ENCODE measurements around the gene NDUFS5.
"Not testable (repeated sequence)": the region's sequence is repeated elsewhere in the genome, so short reads cannot be mapped to it uniquely, and the experiment has no call there.

Gene NDUFS5

DNA sequence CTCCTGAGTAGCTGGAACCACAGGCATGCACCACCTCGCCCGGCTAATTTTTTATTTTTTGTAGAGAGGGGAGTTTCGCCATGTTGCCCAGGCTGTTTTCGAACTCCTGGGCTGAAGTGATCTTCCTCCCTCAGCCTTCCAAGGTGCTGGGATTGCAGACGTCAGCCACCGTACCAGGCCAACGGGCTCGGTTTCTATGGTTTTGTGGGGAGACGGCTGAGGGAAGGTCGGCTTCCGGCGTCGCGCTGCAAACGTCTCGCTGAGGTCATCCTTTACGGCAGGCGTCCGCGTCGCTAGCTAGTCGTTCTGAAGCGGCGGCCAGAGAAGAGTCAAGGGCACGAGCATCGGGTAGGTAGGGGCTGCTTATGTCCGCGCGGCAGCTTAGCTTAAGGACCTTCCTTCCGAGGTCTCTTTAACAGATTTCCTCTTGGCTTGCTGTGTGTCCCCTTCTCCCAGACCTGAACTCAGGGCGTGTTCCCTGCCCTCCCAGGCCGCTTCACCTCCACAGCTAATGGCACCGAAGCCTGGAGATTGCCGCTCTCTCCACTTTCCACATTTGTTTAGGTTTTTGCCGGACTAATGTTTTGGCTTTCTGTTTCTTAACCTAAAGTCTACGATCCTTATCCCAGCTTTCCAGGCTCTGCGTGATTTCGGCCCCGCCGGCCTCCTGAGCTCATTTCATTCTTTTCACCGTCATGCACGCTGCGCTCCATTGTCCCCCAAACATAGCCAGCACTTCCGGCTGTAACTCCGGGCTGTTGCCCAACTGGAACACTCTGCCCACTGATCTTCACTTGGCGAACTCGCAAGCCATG is at the start of gene NDUFS5:
Gene NDUFS5, plus strand, starts transcription at position 300 of the 815 bp plus-strand sequence. CDS start 2,375 bp downstream, outside the sequence.
- DNase-seq (ENCODE audit: low spot score): peak; percentile 87

DNA sequence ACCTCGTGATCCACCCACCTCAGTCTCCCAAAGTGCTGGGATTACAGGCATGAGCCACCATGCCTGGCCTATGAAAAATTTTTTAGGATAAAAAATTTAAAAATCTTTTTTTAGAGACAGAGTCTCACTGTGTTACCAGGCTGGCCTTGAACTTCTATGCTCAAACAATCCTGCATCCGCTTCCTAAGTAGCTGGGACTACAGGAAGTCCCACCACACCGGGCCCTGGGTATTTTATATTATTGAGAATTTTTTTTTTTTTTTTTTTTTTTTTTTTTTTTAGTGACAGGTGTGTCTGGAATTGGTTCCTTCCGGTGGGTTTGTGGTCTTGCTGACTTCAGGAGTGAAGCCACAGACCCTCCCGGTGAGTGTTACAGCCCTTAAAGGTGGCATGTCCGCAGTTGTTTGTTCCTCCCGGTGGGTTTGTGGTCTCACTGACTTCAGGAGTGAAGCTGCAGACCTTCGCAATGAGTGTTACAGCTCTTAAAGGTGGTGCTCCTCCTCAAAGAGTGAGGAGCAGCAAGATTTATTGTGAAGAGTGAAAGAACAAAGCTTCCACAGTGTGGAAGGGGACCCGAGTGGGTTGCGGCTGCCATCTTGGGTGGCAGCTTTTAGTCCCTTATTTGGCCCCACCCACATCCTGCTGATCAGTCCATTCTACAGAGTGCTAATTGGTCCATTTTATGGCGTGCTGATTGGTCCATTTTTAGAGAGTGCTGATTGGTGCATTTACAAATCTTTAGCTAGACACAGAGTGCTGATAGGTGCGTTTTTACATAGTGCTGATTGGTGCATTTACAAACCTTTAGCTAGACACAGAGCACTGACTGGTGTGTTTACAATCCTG is 48.5 kb upstream of the NDUFS5 start:
- not testable (repeated sequence) for DNase-seq (ENCODE audit: low spot score)

DNA sequence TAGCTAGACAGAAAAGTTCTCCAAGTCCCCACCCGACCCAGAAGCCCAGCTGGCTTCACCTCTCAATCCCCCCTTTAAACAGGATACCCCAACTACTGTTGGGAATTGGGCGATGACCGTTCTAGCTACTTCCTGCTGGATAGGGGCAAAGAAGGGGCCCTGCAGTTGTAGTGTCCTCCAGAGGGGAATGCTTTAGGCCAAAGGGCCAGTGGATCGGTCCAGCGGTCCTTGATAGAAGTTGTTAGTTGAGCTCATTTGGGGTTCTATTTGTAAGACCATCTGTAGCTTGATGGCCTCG is 48.0 kb upstream of the NDUFS5 start:
- not testable (repeated sequence) for DNase-seq (ENCODE audit: low spot score)

DNA sequence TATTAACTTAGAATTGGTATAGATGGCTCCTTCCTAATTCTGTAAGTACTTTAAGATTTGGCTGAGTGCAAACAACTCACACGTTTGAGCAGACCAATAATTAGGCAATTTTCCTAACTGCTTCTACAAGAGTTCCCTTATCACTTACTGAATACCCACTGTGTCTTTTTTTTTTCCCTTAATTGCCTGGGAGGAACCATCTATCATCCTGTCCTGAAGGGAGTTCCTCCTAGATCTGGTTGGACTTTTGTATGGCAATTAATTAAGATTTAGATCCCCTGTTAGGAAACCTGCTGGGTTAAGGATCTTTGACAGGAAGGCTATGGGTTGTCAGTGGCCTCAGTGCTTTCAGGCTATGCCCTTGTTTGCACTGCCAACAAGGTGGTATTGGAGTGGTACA is 46.8 kb upstream of the NDUFS5 start:
- not testable (repeated sequence) for DNase-seq (ENCODE audit: low spot score)

DNA sequence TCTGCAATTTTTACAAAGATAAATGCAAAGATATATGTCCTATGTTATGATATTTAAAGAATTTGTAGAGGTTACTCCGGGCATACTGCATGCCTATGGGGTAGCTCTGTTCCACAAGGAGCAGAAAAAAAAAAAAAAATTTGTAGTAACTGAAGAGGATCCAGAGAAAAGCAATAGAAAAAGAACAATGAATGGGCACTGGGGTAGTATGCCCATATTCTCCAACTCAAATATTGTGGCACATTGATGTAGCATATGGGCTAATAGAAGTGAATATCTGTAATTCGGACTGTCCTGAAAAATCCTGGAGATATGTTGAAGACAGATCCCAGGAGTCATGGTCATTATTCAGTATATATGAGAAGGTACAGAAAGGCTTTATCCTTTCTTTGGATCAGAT is 36.2 kb upstream of the NDUFS5 start:
- DNase-seq (ENCODE audit: low spot score): no peak

DNA sequence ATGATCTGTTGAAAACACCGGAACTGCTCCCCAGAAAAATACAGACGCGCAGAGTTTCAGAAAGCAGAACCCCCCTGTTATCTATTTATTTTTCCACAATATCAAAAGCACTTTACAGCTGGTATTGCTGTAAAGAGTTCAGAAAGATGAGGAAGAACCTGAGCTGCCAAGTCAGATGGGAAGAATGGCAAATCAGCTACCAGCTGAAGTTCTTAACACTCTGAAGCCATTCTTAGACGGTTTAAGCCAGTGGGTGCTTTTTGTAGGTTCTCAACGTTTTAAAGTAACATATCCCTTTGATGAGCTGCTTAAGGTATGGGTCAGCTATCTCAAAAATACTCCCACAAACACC is 35.8 kb upstream of the NDUFS5 start:
- peak; percentile 7 for DNase-seq (ENCODE audit: low spot score)

DNA sequence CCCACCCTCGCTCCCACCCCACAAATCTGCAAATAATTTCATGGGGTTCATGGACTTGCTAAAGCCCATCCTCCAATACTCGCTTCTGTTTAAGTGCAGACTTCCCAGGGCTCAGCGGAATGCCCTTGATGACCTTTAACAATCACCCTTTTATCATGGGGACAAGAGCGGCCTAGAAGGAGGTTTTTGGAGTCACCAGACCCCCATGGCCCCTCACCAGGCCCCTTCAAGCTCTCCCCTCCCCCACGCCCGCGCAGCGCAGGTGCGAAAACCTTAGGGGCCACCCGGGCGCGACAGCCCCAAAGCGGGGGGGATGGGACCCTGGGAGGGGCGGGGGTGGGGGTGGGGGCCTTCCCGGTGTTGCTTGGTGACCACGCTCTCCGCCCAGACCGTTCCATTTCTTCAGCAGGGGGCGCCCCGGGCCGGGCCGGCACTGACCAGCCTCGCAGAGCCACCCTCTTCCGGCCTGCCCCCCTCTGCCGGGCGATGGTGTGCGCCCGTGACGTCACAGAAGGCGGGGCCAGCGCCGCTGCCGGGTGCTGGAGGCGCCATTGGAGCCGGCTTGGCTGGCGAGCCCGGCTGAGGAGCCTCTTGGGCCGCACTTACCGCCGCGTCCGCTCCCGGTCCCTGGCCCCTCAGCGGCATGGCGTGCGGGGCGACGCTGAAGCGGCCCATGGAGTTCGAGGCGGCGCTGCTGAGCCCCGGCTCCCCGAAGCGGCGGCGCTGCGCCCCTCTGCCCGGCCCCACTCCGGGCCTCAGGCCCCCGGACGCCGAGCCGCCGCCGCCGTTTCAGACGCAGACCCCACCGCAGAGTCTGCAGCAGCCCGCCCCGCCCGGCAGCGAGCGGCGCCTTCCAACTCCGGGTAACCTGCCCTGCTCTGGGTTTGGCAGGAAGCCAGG is 35.2 kb upstream of the NDUFS5 start, which contains the start of gene AKIRIN1:
Gene AKIRIN1, plus strand, starts transcription at position 539 of the 900 bp plus-strand sequence. Its CDS starts 105 bp downstream, at position 644.
- DNase-seq (ENCODE audit: low spot score): peak; percentile 99

DNA sequence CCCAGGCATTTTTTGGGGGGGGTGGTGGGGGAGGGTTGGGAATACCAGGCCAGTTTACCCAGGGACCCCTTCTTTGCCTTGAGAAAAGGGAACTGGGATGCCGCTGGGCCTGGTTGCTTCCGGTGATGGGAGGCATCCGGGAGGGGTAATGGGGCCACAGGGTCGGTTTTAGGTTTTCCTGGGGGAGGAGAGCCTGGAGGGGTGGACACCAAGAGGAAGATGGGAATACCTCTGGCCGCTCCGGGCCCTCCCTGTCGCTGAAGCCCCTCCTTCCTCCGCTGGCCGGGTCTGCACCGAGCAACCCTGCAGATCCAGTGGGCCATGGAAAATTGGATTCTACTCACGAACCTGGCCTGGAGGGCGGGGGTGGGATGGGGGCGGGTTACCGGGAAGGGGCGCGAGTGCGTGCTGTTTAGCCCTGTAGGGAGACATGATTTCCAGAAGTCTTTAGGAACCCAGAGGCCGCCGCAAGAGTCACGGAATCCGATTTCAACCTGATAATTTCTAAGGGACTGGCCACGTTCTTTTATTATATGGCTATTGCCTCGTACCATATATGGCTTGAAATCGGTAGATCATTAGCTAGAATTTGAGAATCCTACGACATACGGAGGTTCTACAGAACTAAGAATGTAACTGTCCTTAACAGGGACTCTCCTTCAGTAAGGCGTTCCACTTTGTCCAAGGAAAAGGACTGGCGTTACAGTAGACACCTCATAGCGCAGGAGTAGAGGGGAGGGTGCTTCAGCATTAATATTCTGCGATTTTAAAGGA is 34.3 kb upstream of the NDUFS5 start:
- DNase-seq (ENCODE audit: low spot score): peak; percentile 35

DNA sequence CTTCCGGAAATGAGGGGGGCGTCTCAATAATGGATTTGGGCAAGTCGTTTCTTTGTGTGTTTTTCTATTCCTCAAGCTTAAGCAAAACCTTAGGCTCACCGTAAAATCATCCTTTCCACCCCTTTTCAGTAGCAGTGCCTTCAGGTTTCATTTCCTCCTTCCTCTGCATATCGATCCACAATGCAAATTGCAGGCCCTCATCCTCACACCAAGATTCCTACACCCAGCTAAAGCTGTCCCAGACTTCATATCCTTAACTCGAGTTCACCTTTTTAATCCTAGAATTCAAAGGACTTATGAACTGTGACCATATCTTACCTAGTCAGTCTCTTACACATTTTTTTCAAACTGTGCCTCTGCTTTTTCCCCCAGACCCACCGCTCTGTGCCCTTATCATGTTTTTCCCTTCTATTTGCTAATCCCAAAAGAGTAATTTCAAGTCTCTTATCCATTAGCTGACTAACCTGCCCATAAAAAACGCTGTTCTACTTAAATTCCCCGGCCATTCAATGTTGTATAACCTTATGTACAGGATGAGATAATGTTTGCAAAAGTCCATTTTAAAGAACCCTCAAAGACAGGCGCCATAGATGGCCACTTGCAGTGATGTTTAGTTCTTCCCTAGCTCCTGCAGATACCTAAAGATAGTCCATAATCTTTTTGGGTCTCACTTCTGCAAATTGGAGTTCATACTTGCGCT is 33.6 kb upstream of the NDUFS5 start:
- DNase-seq (ENCODE audit: low spot score): no peak

DNA sequence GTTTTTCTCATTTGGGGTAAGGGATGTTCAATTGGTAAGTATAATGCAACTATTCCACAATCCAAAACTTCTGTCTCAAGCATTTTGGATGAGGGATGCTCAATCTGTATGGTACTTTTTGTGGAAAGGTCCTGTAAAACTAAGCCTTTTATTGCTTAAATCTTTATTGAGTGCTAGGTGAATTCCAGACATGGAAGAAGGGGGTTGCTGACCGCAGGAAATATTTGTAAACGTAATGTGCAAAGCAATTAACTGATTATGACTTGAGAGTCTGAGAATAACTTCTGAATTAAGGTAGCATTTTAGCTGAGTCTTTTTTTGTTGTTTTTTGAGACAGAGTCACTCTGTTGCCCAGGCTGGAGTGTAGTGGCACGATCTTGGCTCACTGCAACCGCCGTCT is 32.0 kb upstream of the NDUFS5 start:
- DNase-seq (ENCODE audit: low spot score): no peak

DNA sequence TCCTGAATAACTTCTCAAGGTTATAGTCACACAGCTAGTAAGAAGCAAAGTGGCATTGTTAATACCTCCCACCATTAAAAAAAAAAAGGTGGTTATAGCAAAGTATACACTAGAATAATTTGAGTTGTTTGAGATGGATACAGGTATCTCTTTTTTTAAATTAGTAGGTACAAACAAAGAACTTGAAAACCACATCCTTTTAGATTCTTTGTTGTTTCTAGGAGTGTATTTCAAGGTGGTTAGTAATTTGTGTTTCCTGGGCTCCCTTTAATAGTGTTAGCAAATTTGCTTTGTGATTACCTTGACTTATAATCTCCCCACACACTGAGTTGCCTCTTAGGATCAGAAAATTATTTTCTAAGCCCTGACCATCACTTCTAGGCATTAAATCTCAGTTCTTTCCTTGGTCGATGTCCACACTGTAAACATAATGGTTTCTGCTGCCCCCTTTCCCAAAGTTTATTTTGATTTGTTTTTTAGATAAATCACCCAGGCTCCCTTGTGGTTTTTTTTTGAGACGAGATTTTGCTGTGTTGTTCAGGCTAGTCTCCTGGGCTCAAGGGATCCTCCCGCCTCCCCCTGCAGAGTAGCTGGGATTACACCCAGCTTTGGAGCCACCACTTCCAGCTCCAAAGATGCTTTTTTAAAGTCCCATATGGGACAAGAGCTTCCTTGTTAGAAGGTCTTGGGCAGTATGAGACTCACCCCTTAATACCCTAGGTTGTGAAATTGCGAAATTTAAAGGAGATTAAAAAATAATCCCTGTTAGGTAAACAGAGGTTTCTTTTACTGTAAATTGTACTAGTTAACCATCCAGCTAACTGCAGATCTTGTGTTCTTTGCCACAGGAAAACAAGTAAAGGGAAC is 28.9 kb upstream of the NDUFS5 start:
- no peak for DNase-seq (ENCODE audit: low spot score)

DNA sequence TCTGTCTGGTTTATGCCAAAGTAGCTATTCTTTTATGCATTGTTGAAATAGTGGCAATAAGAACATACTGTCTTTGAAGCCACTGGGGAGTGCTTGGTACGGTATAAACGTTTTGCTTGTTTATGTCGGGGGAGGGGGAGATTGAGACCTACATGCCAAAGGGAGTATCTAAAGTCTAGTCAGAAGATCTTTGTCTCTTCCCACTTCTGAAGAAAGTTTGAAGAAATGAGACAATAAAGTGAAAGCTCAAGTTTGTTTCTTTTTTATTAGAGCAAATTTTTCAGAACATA is 28.3 kb upstream of the NDUFS5 start:
- DNase-seq (ENCODE audit: low spot score): no peak

DNA sequence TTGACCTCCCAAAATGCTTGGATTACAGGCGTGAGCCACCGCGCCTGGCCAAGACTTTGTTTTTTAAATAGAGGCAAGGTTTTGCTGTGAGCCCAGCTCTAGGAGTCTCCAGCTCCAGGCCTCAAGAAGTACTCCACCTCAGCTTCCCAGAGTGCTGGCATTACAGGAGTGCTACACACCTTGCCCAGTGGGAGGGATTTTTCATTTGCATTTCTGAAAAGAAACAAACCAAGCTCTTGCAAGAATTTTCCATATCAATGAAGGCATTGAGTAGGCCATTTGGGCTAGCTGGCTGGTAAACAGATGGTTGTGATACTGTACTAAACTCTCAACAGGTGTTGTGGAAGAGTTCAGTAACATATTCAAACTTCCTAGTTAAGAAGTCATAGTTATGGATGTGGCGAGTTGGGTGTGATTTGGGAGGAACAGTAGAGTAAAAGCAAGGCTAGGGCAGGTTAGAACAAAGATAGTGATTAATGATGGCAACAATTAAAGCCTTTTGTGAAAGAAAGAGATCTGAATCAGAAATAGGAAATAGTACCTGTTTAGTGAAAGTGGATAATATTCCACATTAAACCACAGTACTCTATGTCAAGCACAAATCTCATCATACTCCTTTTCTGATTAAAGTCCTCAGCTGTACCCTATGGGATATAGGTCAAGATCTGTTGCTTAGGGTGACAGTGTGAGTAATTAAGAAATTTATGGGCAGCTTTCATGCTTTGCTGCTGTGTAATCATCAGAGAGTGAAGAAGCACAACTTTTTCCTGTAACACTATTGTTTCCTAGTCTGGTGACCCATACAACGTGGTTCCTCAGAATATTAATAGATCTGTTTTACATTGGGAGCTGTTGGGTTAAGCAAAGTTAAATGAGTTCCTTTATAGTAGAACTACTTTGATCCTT is 24.4 kb upstream of the NDUFS5 start:
- no peak for DNase-seq (ENCODE audit: low spot score)

DNA sequence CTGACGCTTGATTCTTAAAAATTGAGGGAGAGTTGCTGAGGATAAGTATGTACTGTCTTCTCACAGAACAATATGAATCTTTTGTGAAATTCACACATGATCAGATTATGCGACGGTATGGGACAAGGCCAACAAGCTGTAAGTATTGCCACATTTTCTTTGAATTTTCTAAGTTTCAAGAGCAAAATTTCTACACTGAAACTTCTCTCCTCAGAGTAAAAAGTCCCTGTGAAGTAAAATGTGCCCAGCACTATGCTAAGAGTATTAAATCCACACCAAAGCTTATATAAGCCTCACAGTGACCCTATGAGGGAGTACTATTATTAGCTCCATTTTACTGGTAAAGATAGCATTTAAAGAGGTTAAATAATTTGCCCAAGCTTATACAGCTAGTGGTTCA is 22.9 kb upstream of the NDUFS5 start:
- DNase-seq (ENCODE audit: low spot score): no peak

DNA sequence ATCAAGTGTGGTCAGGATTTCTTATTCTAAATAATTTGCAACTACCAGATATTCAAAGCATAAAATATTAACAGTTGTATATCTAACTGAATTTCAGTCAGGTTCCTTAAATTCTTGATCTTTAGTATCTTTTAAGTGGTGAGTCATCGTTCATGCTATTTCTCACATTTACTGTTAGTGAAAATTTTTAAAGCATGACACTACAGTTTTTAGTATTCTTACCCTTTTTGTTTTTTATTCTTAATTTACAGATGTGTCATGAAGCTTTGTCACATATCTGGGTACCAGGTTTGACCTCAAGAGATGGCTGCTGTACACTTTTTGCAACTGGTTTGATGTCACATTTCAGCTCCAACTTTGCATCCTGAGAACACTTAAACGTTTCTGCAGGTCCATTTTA is 22.4 kb upstream of the NDUFS5 start:
- no peak for DNase-seq (ENCODE audit: low spot score)

DNA sequence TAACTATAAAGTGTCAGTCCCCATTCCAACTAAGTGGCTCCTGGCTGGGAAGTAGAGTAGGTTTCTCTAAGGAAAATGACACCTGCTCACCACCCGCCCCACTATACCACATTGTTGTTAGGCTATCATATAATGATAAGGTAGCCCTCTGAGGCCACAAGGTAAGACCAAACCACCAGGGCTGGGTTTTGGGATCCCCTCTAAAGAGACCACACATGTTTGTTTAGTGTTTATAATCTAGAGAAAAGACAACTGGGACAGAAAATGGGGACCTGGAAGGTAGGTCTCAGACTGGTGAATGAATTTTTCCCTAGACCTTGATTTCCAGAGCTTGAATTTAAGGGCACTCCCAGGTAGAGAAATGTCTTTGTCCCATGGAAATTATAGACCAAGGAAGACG is 19.9 kb upstream of the NDUFS5 start:
- DNase-seq (ENCODE audit: low spot score): no peak

DNA sequence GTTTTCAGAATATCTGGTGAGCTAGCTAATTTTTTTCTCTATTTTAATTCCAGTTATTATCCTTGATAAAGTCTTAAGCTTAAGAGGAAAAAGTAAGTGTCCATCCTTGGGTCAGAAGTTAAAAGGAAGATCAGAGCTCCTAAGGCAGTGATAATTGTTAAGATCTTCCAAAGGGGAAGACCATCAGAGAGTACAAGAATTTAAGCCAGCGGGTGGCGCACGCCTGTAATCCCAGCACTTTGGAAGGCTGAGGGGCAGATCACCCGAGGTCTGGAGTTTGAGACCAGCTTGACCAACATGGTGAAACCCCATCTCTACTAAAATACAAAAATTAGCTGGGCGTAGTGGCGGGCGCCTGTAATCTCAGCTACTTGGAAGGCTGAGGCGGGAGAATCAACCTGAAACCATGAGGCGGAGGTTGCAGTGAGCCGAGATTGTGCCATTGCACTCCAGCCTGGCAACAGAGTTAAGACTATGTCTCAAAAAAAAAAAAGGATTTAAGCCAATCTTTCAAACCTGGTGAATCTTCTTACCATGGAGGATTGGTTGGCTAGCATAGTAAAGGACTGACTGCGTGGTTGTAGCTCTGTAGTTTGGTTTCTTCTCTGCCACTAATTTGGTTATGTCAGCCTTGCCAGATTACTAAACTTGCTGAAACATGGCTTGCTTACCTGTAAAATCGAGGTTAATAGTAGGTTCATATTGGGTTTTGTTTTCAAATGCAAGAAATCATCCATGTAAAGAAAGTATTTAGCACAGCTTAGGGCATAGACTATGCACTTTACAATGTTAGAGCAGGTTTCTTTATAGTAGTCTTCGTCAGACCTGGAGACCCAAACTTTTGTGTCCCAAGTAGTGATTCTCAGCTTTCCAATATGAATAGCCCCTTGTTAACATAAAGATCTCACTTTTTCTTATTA is 19.2 kb upstream of the NDUFS5 start:
- no peak for DNase-seq (ENCODE audit: low spot score)

DNA sequence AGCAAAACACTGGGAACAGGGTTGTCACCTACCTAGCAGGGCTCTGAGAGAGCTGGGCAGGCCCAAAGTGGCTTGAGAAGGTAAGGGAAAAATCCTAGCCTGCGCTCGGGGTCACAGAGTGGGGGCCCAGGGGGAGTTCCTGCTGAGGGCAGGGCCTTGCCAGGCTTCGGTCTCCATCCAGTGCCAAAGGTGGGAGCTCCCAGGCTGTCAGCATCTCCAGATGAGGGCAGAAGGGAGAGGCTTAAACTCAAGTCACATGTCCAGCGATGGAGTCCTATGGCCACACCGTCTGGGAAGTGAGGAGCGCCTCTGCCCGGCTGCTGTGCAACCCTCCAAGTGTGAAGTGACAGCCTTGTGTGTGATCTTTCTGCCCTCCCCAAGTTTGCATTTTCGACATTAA is 11.2 kb upstream of the NDUFS5 start:
- not testable (repeated sequence) for DNase-seq (ENCODE audit: low spot score)
